Mesothelial cell of epicardium (in vitro differentiated cells): Measurements from ENCODE around the gene VSIG10L2. TPM values are rescaled to one million over a fixed set of nuclear protein-coding genes. Genes with fewer than 3 reads are reported as not detected.

Experiments
- DNase-seq, 2 experiments: peaks; one replicate each; pipeline ENCODE4 v3.0.0; 2021; ENCODE audit warnings: low spot score in 2 of 2; ENCODE audit not compliant: unreplicated experiment in 2 of 2
- H3K27ac Mint-ChIP-seq: 2 replicates; pipeline ENCODE4 v1.8.0; 2021; ENCODE audit warnings: mixed read lengths
- H3K27me3 Mint-ChIP-seq: 2 replicates; pipeline ENCODE4 v1.8.0; 2021; ENCODE audit warnings: low read depth, mixed read lengths
- H3K36me3 Mint-ChIP-seq: 2 replicates; pipeline ENCODE4 v1.8.0; 2021; ENCODE audit warnings: mixed read lengths
- H3K4me1 Mint-ChIP-seq: 2 replicates; pipeline ENCODE4 v1.8.0; 2021; ENCODE audit warnings: mixed read lengths
- H3K4me3 Mint-ChIP-seq: 2 replicates; pipeline ENCODE4 v1.8.0; 2021; ENCODE audit warnings: mild to moderate bottlenecking, moderate library complexity, mixed read lengths
- H3K9me3 Mint-ChIP-seq: 2 replicates; pipeline ENCODE4 v1.8.0; 2021; ENCODE audit warnings: mixed read lengths
- CTCF ChIP-seq: fragments of 200-600 bp; sonication (generic); IDR thresholded peaks from one replicate; pipeline ENCODE4 v1.5.0; 2021; ENCODE audit warnings: antibody characterized with exemption; ENCODE audit not compliant: unreplicated experiment
- total RNA-seq: library from RNA; stranded (reverse); gene quantifications from 3 replicates; pipeline ENCODE4 v1.2.1, GENCODE V29; 2021

The VSIG10L2 gene
- total RNA-seq, 1 donor from 2014 or later = not detected

DNA sequence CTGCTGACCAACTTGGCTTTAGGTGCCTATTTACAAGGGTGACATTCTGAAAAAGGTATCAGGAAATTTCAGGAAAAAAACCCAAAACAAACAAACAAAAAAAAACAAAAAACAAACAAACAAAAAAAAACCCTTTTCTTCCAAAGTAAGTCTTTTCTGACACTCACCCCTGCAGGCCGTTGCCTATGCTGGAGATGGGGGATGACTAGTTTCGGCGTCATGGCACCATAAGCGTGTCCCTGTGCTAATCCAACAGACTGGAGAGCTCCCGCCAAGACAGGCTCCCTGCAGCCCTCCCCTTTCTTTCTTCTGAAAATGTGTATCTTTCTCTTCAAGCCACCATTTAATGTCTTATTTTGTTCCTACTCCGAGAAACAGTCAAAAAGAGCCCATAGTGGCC is 13.7 kb downstream of the VSIG10L2 start:
- H3K36me3 Mint-ChIP-seq = peaks cover 66% of the 10 kb centered on the region
- peaks cover 11% of the 10 kb centered on the region for H3K4me1 Mint-ChIP-seq
- H3K9me3 Mint-ChIP-seq = peaks cover 15% of the 10 kb centered on the region

GRCh38 chr11:125959931-125960330 is 14.1 kb downstream of the VSIG10L2 start:
- H3K4me3 Mint-ChIP-seq = no peak overlapping the region
- H3K27me3 Mint-ChIP-seq = no peaks in the 10 kb centered on the region
- no peak for DNase-seq
- H3K27ac Mint-ChIP-seq = no peak overlapping the region
- peaks cover 15% of the 10 kb centered on the region for H3K9me3 Mint-ChIP-seq
- H3K36me3 Mint-ChIP-seq = peaks cover 67% of the 10 kb centered on the region
- H3K4me1 Mint-ChIP-seq = peaks cover 13% of the 10 kb centered on the region
- no peak for TF ChIP-seq CTCF

More for the DNA sequence above, 13.7 kb downstream of the VSIG10L2 start:
- TF ChIP-seq CTCF = no peak
- Mint-ChIP-seq H3K27me3 (no peaks in the 10 kb centered on the region), H3K4me3 (no peak overlapping the region), H3K27ac (no peak overlapping the region)
- no peak for DNase-seq

DNA sequence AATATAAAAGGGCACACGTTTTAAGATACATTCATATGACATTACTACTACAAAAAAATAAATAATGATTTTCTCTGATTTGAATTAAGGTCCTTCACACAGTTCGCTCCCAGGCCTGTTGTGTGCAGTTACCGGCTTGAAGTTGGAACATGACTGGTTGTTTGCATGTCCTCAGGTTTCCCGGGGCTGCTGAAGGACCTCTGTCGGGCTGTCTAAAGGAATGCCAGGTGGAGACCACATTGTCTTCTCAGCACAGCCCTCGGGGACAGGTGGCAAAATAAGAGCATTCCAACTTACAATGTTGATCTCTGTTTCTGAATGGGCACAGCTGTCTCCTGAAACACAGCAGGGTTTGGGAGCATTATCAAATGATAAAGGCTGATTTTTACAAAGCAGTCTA is 14.9 kb downstream of the VSIG10L2 start:
- no peak for TF ChIP-seq CTCF
- no peak overlapping the region for H3K4me3 Mint-ChIP-seq
- H3K36me3 Mint-ChIP-seq = peaks cover 66% of the 10 kb centered on the region
- H3K9me3 Mint-ChIP-seq = peaks cover 15% of the 10 kb centered on the region
- H3K4me1 Mint-ChIP-seq = peaks cover 20% of the 10 kb centered on the region
- H3K27ac Mint-ChIP-seq = no peak overlapping the region
- DNase-seq = no peak
- H3K27me3 Mint-ChIP-seq = no peaks in the 10 kb centered on the region

DNA sequence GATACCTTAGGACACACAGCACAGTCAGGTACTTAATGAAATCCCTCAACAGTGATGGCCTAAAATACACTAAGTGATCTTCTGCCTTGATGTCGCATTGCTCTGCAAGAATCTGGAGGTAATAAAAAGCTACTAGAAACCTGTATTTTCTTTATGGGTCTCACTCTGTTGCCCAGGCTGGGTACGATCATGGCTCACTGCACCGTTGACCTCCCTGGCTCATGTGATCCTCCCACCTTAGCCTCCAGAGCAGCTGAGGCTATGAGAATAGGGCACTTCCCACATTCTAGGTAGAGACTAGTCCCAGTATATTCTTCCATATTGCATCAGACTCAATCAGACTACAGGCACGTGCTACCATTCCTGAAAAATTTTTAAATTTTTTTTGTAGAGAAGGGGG is 21.7 kb downstream of the VSIG10L2 start:
- no peak overlapping the region for H3K27ac Mint-ChIP-seq
- peaks cover 32% of the 10 kb centered on the region for H3K4me1 Mint-ChIP-seq
- peaks cover 9% of the 10 kb centered on the region for H3K9me3 Mint-ChIP-seq
- DNase-seq = no peak
- no peak overlapping the region for H3K4me3 Mint-ChIP-seq
- TF ChIP-seq CTCF = no peak
- H3K36me3 Mint-ChIP-seq = peaks cover 45% of the 10 kb centered on the region
- H3K27me3 Mint-ChIP-seq = no peaks in the 10 kb centered on the region

DNA sequence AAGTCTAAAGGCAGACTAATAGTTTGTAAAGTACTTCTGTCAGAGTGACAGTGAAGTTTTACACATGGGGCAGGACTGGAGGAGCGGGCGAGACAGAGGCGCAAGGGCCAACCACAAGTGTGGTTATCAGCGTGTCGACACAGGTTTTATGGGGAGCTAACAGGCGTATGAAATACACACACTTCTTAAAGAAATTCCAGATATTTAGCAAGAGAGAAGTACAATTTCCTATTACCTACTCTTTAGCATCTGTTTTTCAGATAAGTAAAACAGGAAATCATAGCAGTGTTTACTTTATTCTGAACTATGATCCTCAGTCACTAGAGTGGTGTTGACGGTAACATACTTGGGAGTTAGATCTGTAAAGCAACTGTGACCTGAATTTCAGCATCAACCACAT is 22.5 kb downstream of the VSIG10L2 start:
- peaks cover under 1% of the 10 kb centered on the region for H3K9me3 Mint-ChIP-seq
- H3K27ac Mint-ChIP-seq = peak overlapping the region; percentile 14
- peaks cover 32% of the 10 kb centered on the region for H3K4me1 Mint-ChIP-seq
- no peaks in the 10 kb centered on the region for H3K27me3 Mint-ChIP-seq
- no peak for DNase-seq
- peaks cover 39% of the 10 kb centered on the region for H3K36me3 Mint-ChIP-seq
- no peak overlapping the region for H3K4me3 Mint-ChIP-seq
- TF ChIP-seq CTCF = no peak

DNA sequence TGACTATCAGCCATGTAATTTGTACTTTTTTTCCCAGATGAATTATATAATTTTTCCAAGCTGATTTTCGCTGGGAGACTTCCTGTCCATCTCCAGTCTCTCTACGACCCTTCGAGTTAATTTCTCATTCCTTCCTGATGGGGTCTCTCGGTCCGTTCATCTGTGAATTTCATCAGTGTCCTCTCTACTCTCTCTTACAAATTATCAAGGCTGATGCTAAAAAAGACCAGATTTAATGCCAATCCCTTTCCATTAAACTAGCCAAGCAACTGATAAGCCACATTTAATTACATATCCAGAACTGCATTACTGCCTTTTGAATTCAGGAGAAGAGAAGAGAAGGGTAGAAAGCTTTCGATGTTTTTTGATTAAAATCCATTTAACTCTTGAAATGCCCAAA is 25.8 kb downstream of the VSIG10L2 start:
- peaks cover 10% of the 10 kb centered on the region for H3K4me1 Mint-ChIP-seq
- TF ChIP-seq CTCF = no peak
- no peak overlapping the region for H3K4me3 Mint-ChIP-seq
- H3K9me3 Mint-ChIP-seq = no peaks in the 10 kb centered on the region
- DNase-seq = no peak
- peaks cover 34% of the 10 kb centered on the region for H3K36me3 Mint-ChIP-seq
- no peaks in the 10 kb centered on the region for H3K27me3 Mint-ChIP-seq
- H3K27ac Mint-ChIP-seq = no peak overlapping the region
